Measurements from ENCODE around the gene KDM3A. TPM values are rescaled to one million over a fixed set of nuclear protein-coding genes. Genes with fewer than 3 reads are reported as not detected.

KDM3A gene
- total RNA-seq, 2 donors from 2014 or later, result 41.8 to 46.0 TPM

DNA sequence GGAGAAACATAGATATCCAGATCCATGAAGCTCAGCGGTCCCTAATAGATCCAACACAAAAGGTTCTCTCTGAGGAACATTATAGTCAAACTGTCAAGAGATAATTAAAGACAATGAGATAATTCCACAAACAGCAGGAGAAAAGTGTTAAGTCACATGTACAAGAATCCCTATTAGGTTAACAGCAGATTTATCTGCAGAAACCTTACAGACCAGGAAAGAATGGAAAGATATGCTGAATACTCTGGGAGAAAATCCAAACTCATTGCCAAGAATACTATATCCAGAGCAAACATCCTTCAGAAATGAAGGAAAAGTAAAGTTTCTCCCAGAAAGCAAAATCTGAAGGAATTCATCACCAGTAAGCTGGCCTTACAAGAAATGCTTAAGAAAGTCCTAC lies 10.8 kb upstream of the KDM3A start:
- no peak for DNase-seq (ENCODE audit: low spot score)
- intact Hi-C loops (cut with DNase I), result no loop called here

DNA sequence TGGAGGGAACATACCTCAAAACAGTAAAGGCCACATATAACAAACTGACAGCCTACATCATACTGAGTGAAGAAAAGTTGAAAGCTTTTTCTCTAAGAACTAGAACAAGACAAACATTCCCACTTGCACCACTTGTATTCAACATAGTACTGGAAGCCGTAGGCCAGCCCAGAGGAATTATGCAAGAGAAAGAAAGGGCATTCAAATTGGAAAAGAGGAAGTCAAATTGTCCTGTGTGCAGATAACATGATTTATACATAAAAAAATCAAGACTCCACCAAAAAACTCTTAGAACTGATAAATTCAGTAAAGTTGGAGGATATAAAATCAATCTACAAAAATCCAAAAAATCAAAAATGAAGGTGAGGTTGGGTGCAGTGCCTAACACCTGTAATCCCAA lies 8.0 kb upstream of the KDM3A start:
- intact Hi-C loops (cut with DNase I), result no loop called here

DNA sequence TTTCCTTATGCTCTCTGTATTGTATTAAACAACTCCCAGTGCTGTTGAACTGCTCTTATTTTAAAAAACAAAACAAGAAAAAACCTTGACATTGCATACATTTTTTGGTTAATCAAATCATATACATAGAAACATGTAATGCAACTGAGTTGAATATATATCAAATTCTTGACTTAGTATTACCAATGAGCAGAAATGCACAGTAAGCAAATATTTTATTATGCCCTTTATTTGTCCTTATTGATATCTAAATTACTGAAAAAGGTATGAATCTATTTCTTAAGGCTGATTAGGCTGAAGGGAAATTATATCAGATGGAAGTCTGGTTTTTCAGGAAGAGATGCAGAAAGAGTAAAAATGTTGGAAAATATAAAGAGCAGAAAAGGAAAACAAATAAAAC lies 6.9 kb upstream of the KDM3A start:
- intact Hi-C loops (cut with DNase I), result no loop called here
- DNase-seq (ENCODE audit: low spot score), result no peak

More for the DNA sequence above, 8.0 kb upstream of the KDM3A start:
- no peak for DNase-seq (ENCODE audit: low spot score)

DNA sequence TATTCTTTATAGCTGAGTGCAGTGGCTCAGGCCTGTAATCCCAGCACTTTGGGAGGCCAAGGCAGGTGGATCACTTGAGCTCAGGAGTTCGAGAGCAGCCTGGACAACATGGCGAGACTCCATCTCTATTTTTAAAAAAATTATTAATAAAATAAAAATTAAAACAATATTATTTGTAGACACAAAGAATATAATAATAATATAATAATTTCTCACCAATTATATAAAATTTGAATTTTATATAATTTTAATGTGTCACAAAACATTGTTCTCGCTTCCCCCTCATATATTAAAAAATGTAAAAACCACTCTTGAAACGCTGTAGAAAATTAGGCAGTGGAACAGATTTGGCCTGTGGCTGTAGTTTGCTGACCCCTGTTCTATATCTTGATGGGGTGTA lies 5.6 kb upstream of the KDM3A start:
- DNase-seq (ENCODE audit: low spot score), result no peak
- intact Hi-C loops (cut with DNase I), result no loop called here

DNA sequence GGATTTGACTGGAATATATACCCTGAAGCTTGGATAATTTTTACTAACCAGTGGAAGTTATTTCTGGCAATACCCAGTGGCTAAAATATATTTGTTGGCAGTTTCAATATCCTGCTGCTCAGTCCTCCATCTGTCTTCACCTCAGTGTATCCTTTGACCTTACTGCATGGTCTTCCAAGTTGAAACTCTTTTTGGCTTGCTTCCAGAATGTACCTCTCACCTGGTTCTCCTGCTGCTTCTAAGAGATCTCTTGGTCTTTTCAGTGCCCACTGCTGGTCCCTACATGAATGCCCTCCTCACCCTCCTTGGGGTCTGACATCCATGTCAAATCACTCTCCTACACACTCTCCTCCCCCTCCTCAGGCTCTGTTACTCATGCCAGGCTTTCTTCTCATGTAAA lies 4.8 kb upstream of the KDM3A start:
- intact Hi-C loops (cut with DNase I), result no loop called here
- DNase-seq (ENCODE audit: low spot score), result no peak

DNA sequence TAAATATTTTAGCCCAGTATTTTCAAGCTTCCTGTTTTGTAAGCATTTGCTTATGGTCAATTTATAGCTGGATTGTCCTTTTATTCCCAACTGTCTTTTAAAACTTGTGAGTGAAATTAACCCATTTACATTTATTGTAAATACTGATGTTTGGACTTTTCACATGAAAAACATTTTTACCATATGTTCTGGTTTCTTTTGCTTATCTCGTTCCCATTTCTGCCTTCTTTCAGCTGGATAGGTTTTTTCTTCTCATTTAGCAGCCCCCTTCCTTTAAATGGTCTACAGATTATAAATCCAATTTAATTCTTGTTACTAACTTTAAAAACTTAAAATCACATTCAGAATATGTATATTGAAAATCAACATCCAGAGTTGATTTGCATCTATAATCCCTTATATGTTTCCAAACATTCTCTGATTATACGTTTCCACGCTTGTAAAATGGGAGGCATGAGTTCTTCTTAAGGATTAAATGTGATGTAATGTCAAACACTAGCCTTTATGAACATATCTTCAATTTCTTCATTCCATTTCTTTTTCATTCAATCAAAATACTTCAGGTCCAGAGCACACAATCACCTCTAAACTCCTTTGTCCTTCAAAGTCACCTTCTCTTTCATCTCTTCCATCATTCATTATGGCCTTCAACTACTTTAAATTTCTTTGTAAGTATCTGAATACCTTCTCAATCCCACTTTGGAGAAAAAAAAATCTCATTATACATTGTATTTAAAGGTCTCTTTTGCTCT lies 1.1 kb upstream of the KDM3A start:
- intact Hi-C loops (cut with DNase I), result no loop called here
- no peak for DNase-seq (ENCODE audit: low spot score)

DNA sequence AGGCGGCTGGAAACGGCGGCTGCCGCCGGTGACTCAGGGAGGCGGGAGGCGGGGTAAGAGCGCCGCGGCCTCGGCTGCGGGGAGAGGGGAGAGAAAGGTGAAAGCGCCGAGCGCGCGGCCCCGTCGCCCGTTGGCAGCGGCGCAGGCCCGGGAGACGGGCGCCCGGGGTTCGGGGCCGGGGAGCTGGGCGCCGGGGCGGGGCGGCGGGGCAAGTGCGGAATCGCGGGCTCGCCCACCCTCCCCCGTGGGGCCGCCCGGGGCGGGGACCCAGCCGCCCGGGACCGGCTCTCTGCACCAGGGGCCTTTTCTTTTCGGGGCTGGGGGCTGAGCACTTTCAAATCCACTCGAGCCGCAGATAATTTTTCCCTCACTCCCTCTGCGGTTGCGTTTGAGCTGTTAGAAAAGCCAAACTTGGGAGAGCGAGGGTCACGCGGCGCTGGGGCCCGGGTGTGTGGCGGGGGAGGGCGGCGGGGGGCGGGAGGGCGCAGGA lies 266 bp downstream of the KDM3A start:
- no peak for DNase-seq (ENCODE audit: low spot score)
- intact Hi-C loops (cut with DNase I), result no loop called here

DNA sequence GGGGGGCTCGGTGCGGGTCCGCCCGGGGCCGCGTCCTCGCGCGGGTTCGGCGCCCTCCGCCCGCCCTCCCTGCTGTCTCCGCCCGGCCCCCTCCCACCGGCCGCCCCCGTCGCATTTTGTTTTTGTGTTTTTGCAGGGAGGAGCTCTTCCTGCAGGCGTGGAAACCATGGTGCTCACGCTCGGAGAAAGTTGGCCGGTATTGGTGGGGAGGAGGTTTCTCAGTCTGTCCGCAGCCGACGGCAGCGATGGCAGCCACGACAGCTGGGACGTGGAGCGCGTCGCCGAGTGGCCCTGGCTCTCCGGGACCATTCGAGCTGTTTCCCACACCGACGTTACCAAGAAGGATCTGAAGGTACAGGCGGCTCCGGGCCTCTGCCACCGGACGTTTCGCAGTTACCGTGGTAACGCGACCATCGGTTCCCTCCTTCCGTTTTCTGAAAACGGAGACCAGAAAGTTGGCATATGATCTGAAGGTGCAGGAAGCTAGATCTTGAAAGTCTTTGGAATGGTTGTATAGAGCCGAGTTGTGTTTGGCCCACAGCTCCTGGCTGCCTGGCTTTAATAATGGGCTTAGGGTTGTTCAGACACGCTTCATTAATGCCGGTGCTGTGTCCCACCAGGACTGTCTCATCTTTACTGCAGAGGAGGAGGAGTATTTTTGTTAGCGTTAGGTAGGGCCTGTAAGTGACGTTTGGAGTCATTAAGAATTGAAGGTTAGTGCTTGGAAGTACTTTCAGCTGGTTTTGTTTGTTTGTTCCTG lies 891 bp downstream of the KDM3A start:
- intact Hi-C loops (cut with DNase I), result no loop called here
- DNase-seq (ENCODE audit: low spot score), result peak; percentile 92

DNA sequence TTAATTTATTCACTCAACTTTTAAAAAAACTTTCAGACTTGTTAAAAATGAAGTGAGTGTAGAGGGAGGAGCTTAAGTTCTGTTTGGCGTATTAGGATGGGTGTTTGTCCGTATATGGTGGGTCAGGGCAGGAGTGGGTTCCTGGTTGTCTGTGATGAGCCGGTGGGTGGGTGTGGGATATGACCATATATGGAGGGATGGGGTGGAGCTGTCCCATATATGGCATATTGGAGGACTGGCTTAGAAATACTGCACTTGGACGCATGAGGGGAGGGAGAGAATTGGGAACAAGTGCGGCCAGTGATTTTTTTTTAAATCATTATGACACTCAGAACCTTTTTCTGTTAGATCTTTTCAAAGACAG lies 1.5 kb downstream of the KDM3A start:
- DNase-seq (ENCODE audit: low spot score), result peak; percentile 93
- intact Hi-C loops (cut with DNase I), result no loop called here

DNA sequence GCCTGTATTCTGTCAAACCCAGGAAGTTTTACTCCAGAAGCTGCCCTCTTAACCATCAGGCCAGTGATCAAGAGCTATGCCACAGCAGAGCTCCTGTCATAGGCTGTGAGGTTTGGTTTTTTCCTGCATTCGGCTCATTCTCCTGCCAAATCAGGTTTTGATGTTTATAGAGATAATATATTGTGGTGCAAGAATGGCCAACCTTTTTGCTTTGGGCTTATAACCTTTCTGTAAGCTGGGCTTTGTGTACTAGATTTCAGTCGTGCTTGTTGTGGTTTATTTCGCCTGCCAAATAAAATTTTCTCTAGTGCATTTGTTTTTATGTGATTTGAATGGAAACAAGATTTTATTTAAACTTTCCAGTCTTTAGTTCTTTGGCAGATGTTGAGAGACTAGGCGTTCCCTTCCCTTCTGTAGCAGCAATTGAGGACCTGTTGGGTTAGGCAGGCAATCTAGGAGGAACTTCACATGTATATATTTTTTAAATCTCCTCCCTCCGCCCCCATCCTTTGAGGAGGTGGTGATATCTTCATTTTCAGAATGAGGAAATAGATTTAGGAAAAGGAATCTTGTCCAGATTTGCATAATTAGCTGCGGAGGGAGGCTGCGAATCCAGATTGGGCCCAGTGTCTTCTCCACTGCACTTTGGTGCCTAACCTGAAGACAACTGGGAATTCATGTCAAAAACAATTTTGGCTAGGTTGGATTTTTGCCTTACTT lies 2.6 kb downstream of the KDM3A start:
- intact Hi-C loops (cut with DNase I), result no loop called here
- no peak for DNase-seq (ENCODE audit: low spot score)

DNA sequence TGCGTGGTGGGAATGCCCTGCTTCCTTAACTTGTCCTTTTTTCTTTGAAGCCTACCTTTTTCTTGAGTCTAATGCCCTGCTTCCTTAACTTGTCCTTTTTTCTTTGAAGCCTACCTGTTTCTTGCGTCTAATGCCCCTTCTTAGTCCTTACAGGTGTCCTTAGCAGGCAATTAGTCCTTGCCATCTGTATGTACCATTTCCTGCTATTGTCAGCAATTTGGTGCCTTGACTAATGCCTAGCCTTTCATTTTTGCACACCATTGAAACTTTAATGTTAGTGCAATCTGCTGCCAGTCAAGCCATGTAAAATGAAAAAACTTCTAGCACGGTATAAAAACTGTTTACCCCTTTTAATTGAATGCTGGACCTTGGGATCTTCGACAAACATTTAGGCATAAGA lies 4.3 kb downstream of the KDM3A start:
- intact Hi-C loops (cut with DNase I), result no loop called here
- DNase-seq (ENCODE audit: low spot score), result no peak

DNA sequence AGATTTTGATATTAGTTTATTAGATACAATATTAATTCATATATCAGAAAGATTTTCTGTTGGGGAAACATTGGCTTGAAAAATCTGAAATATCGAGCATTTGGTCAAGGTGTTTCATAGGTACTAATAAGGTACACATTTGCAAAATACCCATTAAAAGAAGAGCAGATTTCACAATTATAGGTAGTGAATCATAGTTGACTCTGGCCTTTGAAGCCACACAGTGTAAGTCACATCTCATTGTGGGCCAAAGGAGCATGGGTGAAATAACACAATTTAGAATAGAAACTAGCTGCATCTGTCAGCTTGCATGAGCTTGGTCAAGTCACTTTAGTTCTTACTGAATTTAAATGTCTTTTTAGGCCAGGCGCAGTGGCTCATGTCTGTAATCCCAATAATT lies 4.9 kb downstream of the KDM3A start:
- intact Hi-C loops (cut with DNase I), result no loop called here
- DNase-seq (ENCODE audit: low spot score), result no peak

DNA sequence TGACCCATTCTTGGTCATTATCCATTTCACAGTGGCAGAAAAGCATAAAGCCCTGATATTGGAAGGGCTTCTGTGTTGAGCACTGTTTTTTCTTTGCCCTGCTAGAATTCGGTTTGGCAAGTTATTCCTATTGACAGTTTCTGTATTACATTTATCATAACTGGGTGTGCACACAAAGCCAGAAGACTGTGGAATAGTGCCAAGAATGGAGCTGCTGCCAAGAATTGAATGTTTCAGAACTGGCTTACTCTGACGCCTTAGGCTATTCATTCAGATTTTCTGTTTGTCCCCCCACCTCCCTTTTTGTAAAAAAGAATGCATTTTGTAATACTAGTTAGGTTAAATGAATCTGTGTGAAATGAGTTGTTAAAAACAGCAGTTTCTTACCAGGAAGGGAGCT lies 12.7 kb downstream of the KDM3A start:
- DNase-seq (ENCODE audit: low spot score), result no peak
- intact Hi-C loops (cut with DNase I), result loop anchor here in 1 of 2 donors (10.0 kb wide), 1 partner anchor 161 kb away; no protein-coding TSS in a partner anchor

DNA sequence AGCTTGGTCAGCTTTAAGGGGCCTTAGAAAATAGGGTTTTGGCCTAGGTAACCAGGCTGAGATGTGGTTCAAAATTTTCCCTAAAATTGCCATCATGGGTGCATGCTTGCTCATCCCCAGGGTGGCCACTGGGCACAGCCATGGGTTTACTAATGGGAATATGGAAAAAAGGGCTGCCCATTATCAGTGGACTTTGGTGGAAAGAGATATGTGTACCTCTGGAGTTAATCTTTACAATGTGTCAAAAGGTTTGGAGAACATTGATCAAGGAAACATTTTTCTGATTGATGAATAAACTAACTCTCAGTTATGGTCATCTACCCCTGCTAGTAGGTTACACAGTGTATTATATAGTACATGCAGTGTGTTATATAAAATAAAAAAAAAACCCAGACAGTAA lies 13.1 kb downstream of the KDM3A start:
- intact Hi-C loops (cut with DNase I), result loop anchor here in 1 of 2 donors (10.0 kb wide), 1 partner anchor 161 kb away; no protein-coding TSS in a partner anchor
- DNase-seq (ENCODE audit: low spot score), result no peak

DNA sequence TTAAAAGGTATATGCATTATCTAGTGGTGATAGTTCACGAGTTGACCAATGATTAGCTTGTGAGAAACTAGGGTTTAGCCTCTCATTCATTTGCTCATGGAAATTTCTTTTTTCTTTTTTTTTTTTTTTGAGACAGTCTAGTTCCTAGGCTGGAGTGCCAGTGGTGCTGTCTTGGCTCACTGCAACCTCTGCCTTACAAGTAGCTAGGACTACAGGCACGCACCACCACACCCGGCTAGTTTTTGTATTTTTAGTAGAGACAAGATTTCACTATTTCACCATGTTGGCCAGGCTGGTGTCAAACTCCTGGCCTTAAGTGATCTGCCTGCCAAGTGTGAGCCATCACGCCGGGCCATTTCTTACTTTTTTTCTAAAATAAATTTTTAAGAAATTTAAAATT lies 14.0 kb downstream of the KDM3A start:
- DNase-seq (ENCODE audit: low spot score), result no peak
- intact Hi-C loops (cut with DNase I), result loop anchor here in 1 of 2 donors (10.0 kb wide), 1 partner anchor 160 kb away; no protein-coding TSS in a partner anchor

DNA sequence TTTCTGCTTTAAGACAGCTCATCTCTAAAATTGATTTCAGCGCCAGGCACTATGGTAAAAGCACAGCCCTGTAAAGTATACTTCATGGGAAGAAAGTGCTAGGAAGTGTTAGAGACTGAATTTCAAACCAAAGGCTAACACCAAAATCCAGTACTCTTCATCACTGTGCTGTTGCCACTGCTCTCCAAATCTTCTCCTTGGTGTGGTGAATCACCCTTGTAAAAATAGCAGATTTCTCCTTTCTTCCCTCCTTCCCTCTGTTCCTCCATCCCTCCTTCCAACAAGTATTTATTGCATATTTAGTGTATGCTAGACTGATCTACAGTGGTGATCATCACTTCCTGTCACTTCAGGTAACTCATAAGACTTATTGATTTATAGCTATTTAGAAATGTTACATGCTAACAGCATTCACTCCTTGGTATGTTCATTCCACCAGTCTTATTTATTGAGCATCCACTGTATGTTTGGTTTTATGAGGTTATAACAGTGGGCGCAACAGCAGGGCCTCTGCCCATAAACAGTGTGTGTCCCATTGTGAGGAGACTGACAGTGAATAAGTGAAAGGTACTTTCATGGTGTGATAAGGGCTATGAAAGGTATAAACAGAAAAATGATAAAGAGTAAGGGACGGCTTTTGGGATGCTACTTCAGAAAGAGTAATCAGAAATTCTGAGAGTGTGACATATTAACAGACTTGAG lies 20.0 kb downstream of the KDM3A start:
- intact Hi-C loops (cut with DNase I), result no loop called here
- DNase-seq (ENCODE audit: low spot score), result no peak

DNA sequence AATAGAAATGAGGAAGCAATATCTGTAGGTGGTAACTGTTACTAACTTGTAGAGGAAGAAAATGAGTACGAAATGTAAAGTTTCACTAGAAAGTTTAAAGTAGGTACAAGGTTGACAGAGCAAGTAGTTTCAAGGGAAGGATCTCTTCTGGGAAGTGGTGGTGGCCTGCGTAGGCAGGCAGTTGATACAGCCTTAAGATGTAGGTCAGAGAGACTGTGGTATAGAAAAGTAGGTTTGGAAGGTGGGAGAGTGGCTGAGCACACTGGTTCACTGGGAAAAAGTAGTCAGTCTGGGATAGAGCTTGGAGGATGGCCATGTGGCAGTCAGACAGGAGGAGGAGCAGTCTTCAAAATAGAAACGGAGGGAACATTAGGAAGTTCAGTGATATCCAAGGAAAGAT lies 23.5 kb downstream of the KDM3A start:
- DNase-seq (ENCODE audit: low spot score), result no peak
- intact Hi-C loops (cut with DNase I), result no loop called here

DNA sequence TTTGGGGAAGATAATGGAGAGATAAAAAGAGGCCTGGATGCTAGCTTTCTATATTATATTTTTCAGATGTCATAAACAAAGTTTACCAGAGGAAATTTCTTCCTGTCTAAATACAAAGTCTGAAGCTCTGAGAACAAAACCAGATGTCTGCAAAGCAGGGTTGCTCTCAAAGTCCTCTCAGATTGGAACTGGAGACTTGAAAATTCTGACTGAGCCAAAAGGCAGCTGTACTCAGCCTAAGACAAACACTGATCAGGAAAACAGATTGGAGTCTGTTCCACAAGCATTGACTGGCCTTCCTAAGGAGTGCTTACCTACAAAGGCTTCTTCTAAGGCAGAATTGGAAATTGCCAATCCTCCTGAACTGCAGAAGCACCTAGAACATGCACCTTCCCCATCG lies 25.1 kb downstream of the KDM3A start:
- intact Hi-C loops (cut with DNase I), result no loop called here
- no peak for DNase-seq (ENCODE audit: low spot score)

DNA sequence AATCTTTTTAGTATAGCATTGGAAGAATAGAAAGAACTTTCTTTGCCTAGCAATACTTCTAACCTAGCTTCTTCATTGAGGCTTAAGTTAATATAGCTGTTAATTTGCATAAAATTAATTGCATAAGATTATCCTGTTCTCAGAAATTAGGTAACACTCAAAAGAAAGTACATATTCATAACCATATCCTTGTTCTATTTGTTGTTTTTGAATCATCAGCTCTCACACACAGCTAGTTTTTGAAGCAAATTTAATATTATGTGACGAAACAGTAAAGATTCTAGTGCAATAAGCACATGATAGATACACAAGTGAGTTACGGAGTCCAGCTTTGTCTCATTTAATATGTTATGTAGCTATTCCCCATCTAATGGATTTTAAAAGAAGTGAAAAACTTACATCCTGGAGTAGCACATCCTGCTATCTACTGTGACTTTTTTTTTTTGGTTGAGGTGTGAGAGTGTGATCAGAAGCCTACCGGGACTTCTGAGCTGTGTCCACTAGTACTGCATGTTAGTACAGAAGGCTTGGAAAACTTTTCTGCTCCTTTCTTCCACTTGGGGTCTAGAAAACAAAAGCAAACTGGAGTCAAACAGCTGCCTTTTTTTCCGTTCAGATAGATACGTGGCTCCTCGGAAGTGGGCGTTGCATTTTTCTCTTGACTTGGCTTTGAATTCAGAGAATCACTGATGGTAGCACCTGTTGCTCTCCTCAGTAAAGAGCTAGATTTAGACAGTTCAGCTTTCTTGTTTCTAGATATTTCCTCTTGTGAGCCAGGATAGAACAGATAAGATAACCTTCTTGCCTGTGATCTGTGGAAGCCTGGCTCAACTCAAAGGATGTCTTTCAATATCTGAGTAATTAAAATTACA lies 27.2 kb downstream of the KDM3A start:
- intact Hi-C loops (cut with DNase I), result no loop called here
- no peak for DNase-seq (ENCODE audit: low spot score)
